OCI-LY7 (cell line): ENCODE results near the gene SEC14L1. TPM values are rescaled to one million over a fixed set of nuclear protein-coding genes. Genes with fewer than 3 reads are reported as not detected.

Experiments used
- BruUV-seq: library from RNA; stranded (reverse); fragments of 400-500 nt; replicated peaks from 2 replicates; lab custom pipeline; 2021; lab: Mats Ljungman, UMichigan
- CTCF ChIA-PET: fragments of 300-600 bp; sonication (Branson Sonifier 250); formaldehyde crosslinking; loops from one replicate; lab custom pipeline; 2022; ENCODE audit warnings: antibody characterized with exemption; ENCODE audit not compliant: unreplicated experiment; lab: Charles Lee
- POLR2A ChIA-PET: fragments of 300-600 bp; sonication (Branson Sonifier 250); formaldehyde crosslinking; loops from one replicate; lab custom pipeline; 2022; ENCODE audit warnings: antibody characterized with exemption; lab: Charles Lee
- DNase-seq: peaks from one replicate; pipeline ENCODE4 v3.0.0-alpha.2; 2015; ENCODE audit warnings: low spot score
- H2AFZ ChIP-seq: fragments of 200-600 bp; sonication (generic), shearing (Covaris generic); 2 replicates; pipeline ENCODE4 v1.6.1; 2014; ENCODE audit warnings: mild to moderate bottlenecking, antibody characterized with exemption, low read length, moderate library complexity
- H3K27ac ChIP-seq: fragments of 200-600 bp; sonication (generic); 2 replicates; pipeline ENCODE4 v1.5.1; 2014; ENCODE audit warnings: mixed run types, low read depth, mild to moderate bottlenecking, moderate library complexity, low read length, inconsistent platforms; ENCODE audit not compliant: poor library complexity, severe bottlenecking
- H3K36me3 ChIP-seq: fragments of 200-600 bp; sonication (generic); 2 replicates; pipeline ENCODE4 v1.6.1; 2014; ENCODE audit warnings: mild to moderate bottlenecking, antibody characterized with exemption, low read length, moderate library complexity, mixed read lengths; ENCODE audit not compliant: insufficient read depth
- H3K4me1 ChIP-seq: fragments of 200-600 bp; sonication (generic); 2 replicates; pipeline ENCODE4 v1.5.1; 2014; ENCODE audit warnings: mild to moderate bottlenecking, low read length; ENCODE audit not compliant: insufficient read depth, poor library complexity, severe bottlenecking
- H3K4me2 ChIP-seq: fragments of 200-600 bp; sonication (generic); 2 replicates; pipeline ENCODE4 v1.6.1; 2014; ENCODE audit warnings: mild to moderate bottlenecking, low read length
- H3K4me3 ChIP-seq: fragments of 200-600 bp; sonication (generic); 2 replicates; pipeline ENCODE4 v1.5.1; 2014; ENCODE audit warnings: mild to moderate bottlenecking, low read depth, low read length; ENCODE audit not compliant: poor library complexity, severe bottlenecking
- H3K79me2 ChIP-seq: fragments of 200-600 bp; sonication (generic); 2 replicates; pipeline ENCODE4 v1.6.1; 2016; ENCODE audit warnings: low read depth, mild to moderate bottlenecking, low read length, moderate library complexity, mixed read lengths; ENCODE audit not compliant: insufficient read depth
- H3K9me2 ChIP-seq: fragments of 200-600 bp; sonication (generic); 2 replicates; pipeline ENCODE4 v1.6.1; 2016; ENCODE audit warnings: mild to moderate bottlenecking, low read length, mixed read lengths; ENCODE audit not compliant: insufficient read depth
- H3K9me3 ChIP-seq: fragments of 200-600 bp; sonication (generic); 2 replicates; pipeline ENCODE4 v1.6.1; 2014; ENCODE audit warnings: mild to moderate bottlenecking, mixed run types, low read length, mixed read lengths
- H4K20me1 ChIP-seq: fragments of 200-600 bp; sonication (generic); 2 replicates; pipeline ENCODE4 v1.6.1; 2014; ENCODE audit warnings: mild to moderate bottlenecking, antibody characterized with exemption, low read length, moderate library complexity, mixed read lengths; ENCODE audit not compliant: insufficient read depth
- CTCF ChIP-seq: fragments of 200-600 bp; sonication (generic); conservative IDR thresholded peaks from 2 replicates; pipeline ENCODE4 v1.5.1; 2014; ENCODE audit warnings: mild to moderate bottlenecking, antibody characterized with exemption, low read length, moderate library complexity, mixed read lengths
- EZH2phosphoT487 ChIP-seq: fragments of 200-600 bp; sonication (generic); IDR thresholded peaks from 2 replicates; pipeline ENCODE4 v1.6.1; 2018; ENCODE audit warnings: low read depth, borderline replicate concordance, mild to moderate bottlenecking, mixed run types, antibody characterized with exemption, low read length, moderate library complexity, mixed read lengths
- intact Hi-C: fragments of 100-400 bp; cut with micrococcal nuclease; formaldehyde crosslinking; loops from one replicate; pipeline ENCODE4 v1.10.0; 2022; ENCODE audit not compliant: unreplicated experiment
- total RNA-seq, 2 experiments: library from RNA; depleted of rRNA in 1 of 2; stranded (reverse); fragments of >200 nt in 1 of 2; shearing (Covaris generic) in 1 of 2; gene quantifications; 2 replicates each; pipeline ENCODE4 v1.2.3, GENCODE V29; 2014 to 2022

The SEC14L1 gene
- total RNA-seq, 2 experiments from 2014 or later = 137 to 227 TPM

- TF ChIP-seq CTCF (no peak), EZH2phosphoT487 (no peak)
- Histone ChIP-seq H3K36me3 (peaks cover 92% of the 10 kb centered on the region), H3K79me2 (no peaks in the 10 kb centered on the region), H3K9me3 (no peaks in the 10 kb centered on the region), H3K27ac (no peak overlapping the region), H4K20me1 (peaks cover 20% of the 10 kb centered on the region), H3K9me2 (no peaks in the 10 kb centered on the region), H3K4me1 (peaks cover 14% of the 10 kb centered on the region), H2AFZ (no peak overlapping the region), H3K4me3 (no peak overlapping the region), H3K4me2 (no peak overlapping the region)
- intact Hi-C loops = loop anchor here (2.0 kb wide), 1 partner anchor 49 kb away; no protein-coding TSS in a partner anchor
- BruUV-seq = no TSS peak
- ChIA-PET CTCF (interaction anchor here (0.5 kb wide), 1 partner anchor 1032 kb away, joined by 3 read pairs; no protein-coding TSS in a partner anchor), POLR2A (interaction anchor here (0.9 to 1.0 kb wide), 2 partner anchors 9 to 13 kb away, joined by 3 read pairs; no protein-coding TSS in a partner anchor)
- DNase-seq = no peak
These were observed 43.1 kb upstream of the SEC14L1 start for GRCh38 chr17:77097631-77098180.

GRCh38 chr17:77098884-77099545 lies 41.8 kb upstream of the SEC14L1 start:
- Histone ChIP-seq H3K27ac (no peak overlapping the region), H3K9me2 (no peaks in the 10 kb centered on the region), H3K36me3 (peaks cover 78% of the 10 kb centered on the region), H3K9me3 (no peaks in the 10 kb centered on the region), H3K79me2 (no peaks in the 10 kb centered on the region), H4K20me1 (peaks cover 12% of the 10 kb centered on the region), H2AFZ (no peak overlapping the region), H3K4me3 (no peak overlapping the region), H3K4me2 (no peak overlapping the region), H3K4me1 (peaks cover 14% of the 10 kb centered on the region)
- BruUV-seq = no TSS peak
- POLR2A ChIA-PET = interaction anchor here (0.6 kb wide), 2 partner anchors 68 to 1094 kb away, joined by 3 to 6 read pairs; no protein-coding TSS in a partner anchor
- intact Hi-C loops = no loop called here
- no peak for TF ChIP-seq EZH2phosphoT487
- TF ChIP-seq CTCF = no peak
- CTCF ChIA-PET = no interaction called here
- DNase-seq = no peak

- H3K9me3 ChIP-seq = no peaks in the 10 kb centered on the region
- intact Hi-C loops = no loop called here
- no peak for TF ChIP-seq CTCF
- TF ChIP-seq EZH2phosphoT487 = no peak
- H3K9me2 ChIP-seq = no peaks in the 10 kb centered on the region
- peaks cover 11% of the 10 kb centered on the region for H3K4me1 ChIP-seq
- CTCF ChIA-PET = no interaction called here
- H3K79me2 ChIP-seq = no peaks in the 10 kb centered on the region
- H3K27ac ChIP-seq = no peak overlapping the region
- BruUV-seq = TSS peak; percentile 31
- POLR2A ChIA-PET = interaction anchor here (0.6 kb wide), 1 partner anchor 9 kb away, joined by 6 read pairs; no protein-coding TSS in a partner anchor
- H4K20me1 ChIP-seq = peaks cover 12% of the 10 kb centered on the region
- H3K36me3 ChIP-seq = peaks cover 69% of the 10 kb centered on the region
- no peak overlapping the region for H3K4me2 ChIP-seq
- H2AFZ ChIP-seq = no peak overlapping the region
- DNase-seq = no peak
- no peak overlapping the region for H3K4me3 ChIP-seq
These were observed 40.8 kb upstream of the SEC14L1 start for GRCh38 chr17:77099997-77100396.
